Fibroblast of mammary gland (primary cell): ENCODE data around the gene ADCY9.
"Not testable (repeated sequence)": the region's sequence is repeated elsewhere in the genome, so short reads cannot be mapped to it uniquely, and the experiment has no call there.

Source experiments
- DNase-seq: peaks from one replicate; pipeline ENCODE4 v3.0.0-alpha.2; 2010; ENCODE audit warnings: low read depth
- H3K4me3 ChIP-seq: 2 replicates; pipeline ENCODE4 v1.5.1; 2011; ENCODE audit warnings: low read depth, mild to moderate bottlenecking, low read length, moderate library complexity; ENCODE audit not compliant: control insufficient read depth
- TF ChIP-seq, protein P1 (sequence below): conservative IDR thresholded peaks from 2 replicates; pipeline ENCODE4 v1.5.1; 2011; ENCODE audit warnings: low read depth, low read length, inconsistent platforms; ENCODE audit not compliant: control insufficient read depth, insufficient read depth

The ADCY9 gene

DNA sequence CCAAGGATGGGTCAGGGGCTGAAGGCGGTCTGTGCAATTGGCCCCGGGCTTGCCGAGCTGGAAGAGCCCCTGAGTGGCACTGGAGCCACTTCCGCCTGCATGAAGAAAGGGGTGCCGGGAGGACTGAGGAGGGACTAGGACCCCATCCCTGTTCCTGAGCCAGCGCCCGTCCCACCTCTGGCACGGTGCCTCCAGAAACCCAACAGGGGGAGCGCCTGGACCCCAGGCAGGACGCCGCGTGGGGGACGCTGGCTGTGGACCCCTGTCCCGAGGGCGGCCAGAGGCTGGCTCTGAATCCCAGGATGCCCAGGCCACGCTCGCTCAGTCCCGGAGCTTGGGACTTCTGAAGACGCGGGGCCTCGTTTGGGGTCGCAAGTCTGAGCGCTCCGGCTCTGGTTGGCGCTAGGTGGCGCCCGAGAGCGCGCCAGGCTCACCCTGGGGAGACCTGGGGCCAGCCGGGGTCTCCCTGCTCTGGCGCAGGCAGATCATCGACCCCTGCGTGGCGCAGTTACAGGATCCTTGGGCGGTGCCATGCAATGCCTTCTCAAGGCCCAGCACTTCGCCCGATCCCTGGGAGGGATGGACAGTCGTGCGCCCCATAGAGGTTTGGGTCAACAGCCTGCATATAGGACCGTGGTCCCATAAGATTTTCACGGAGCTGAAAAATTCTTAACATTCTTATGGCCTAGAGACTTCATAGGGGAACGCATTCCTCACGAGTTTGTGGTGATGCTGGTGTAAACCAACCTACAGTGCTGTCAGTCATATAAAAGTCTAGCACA is 177.2 kb downstream of the ADCY9 start:
- DNase-seq = no peak
- TF ChIP-seq, protein P1, sequence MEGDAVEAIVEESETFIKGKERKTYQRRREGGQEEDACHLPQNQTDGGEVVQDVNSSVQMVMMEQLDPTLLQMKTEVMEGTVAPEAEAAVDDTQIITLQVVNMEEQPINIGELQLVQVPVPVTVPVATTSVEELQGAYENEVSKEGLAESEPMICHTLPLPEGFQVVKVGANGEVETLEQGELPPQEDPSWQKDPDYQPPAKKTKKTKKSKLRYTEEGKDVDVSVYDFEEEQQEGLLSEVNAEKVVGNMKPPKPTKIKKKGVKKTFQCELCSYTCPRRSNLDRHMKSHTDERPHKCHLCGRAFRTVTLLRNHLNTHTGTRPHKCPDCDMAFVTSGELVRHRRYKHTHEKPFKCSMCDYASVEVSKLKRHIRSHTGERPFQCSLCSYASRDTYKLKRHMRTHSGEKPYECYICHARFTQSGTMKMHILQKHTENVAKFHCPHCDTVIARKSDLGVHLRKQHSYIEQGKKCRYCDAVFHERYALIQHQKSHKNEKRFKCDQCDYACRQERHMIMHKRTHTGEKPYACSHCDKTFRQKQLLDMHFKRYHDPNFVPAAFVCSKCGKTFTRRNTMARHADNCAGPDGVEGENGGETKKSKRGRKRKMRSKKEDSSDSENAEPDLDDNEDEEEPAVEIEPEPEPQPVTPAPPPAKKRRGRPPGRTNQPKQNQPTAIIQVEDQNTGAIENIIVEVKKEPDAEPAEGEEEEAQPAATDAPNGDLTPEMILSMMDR = peak; percentile 69
- H3K4me3 ChIP-seq = peak overlapping the region; percentile 53

DNA sequence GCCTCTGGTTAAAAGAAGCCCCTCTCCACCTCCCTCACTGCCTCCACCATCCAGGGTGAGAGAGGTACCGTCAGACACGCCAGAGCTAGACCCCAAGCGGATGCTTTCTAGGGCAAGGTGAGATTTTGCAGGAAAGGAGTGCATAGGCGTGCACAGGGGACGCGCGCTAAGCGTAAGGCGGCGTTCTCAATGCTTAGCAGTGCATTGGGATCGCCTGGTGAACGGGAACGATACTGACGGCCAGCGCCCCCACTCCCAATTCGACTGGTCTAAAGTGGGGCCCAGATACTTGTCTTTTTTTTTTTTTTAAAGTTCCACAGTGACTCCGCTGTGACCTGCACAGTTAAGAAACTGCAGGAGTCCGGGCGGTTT is 177.8 kb downstream of the ADCY9 start:
- TF ChIP-seq, protein P1 = no peak
- peak overlapping the region; percentile 53 for H3K4me3 ChIP-seq
- DNase-seq = no peak

DNA sequence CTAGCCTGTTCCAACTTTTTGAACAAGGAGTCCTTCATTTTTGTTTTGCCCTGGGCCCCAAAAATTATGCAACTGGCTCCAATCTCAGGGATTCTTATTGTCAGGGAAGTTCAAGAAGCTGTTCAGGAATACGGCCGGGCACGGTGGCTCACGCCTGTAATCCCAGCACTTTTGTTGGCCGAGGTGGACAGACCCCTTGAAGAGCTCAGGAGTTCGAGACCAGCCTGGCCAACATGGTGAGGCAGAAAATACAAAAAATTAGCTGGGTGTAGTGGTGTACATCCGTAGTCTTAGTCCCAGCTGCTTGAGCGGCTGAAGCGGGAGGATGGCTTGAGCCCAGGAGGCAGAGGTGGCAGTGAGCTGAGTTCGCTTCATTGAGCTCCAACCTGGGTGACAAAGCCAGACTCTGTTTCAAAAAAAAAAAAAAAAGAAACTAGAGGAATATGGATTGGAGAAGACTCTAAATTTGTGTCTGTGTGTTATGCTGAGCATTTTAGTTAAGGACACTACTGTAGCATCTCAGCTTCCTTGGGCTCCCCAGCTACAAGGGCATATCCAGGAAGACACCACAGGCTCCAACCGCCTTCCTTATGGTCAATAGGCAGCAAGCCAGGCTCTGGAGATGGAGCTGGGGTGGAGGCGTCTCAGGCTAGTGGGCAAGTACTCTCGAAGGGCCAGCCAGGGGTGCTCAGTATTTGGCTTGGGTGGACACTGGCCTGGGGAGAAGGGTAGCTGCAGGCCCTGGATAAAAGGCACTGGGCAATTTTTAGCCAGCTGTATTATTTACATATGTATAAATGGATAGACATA is 179.0 kb downstream of the ADCY9 start:
- H3K4me3 ChIP-seq = no peak overlapping the region
- TF ChIP-seq, protein P1 = no peak
- no peak for DNase-seq

DNA sequence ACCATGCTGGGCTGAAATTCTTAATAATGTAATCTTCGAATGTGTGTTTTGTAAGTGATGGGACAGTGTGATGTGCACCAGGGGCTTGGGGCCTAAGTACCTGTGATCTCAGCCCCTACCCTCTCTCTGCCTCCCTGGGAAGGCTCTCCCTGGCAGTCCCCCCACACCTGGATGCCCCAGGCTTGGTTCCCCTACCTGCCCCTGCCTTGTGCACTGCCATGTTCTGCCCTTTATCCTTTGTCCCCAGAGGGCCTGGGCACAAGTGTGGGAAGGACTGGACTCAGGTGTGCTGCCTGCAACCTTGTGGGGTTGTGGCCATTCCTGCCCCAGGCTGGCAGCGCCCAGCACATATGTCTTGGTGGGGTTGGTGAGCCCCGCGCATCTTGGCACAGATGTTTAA is 180.3 kb downstream of the ADCY9 start:
- no peak overlapping the region for H3K4me3 ChIP-seq
- TF ChIP-seq, protein P1 = no peak
- DNase-seq = no peak

DNA sequence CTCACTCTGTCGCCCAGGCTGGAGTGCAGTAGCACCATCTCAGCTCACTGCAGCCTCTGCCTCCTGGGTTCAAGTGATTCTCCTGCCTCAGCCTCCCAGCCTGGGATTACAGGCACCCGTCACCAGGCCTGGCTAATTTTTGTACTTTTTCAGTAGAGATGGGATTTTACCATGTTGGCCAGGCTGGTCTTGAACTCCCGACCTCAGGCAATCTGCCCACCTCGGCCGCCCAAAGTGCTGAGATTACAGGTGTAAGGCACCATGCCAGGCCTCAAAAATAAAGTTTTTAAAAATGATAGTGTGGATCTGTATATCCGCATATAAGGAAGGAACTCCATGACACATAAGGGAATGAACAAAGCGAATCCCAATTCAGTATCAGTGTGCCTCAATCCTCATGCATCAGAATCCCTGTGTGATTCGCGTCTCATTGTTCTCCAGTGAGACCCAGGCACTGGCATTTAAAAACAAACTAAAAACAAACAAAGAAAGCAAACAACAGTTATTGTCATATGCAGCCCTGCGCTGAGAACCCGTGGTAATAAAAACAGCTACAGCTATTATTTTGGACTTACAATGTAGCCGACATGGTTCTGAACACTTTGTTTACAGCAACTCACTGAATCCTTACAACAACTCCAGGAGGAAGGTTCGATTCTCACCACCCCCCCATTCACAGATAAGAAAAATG is 181.6 kb downstream of the ADCY9 start:
- no peak for DNase-seq
- TF ChIP-seq, protein P1 = no peak
- H3K4me3 ChIP-seq = no peak overlapping the region

- H3K4me3 ChIP-seq, DNase-seq: not testable (repeated sequence)
Observed at GRCh38 chr16:3927147-3927546, 189.1 kb downstream of the ADCY9 start.

- H3K4me3 ChIP-seq = no peak overlapping the region
- no peak for DNase-seq
- TF ChIP-seq, protein P1 = no peak
Observed at GRCh38 chr16:3924763-3925162, 191.5 kb downstream of the ADCY9 start.
